Liver (tissue), 3 donors: ENCODE measurements around the gene PPP6R2.

Source experiments
- EGR1 ChIP-seq, 2 donors: IDR thresholded peaks; 2 replicates each; pipeline ENCODE4 v1.6.1; 2016 to 2018; ENCODE audit warnings: antibody characterized with exemption in 2 of 2, low read depth in 2 of 2
- FOXA1 ChIP-seq: IDR thresholded peaks from 2 replicates; pipeline ENCODE4 v1.6.1; 2016; ENCODE audit warnings: antibody characterized with exemption
- GABPA ChIP-seq, 2 donors: IDR thresholded peaks in 1 of 2; conservative IDR thresholded peaks in 1 of 2; 2 replicates each; pipeline ENCODE4 v1.6.1; 2016; ENCODE audit warnings: antibody characterized with exemption in 2 of 2, mild to moderate bottlenecking in 1 of 2, moderate library complexity in 1 of 2
- JUND ChIP-seq, 2 donors: IDR thresholded peaks; 2 replicates each; pipeline ENCODE4 v1.6.1; 2016; ENCODE audit warnings: antibody characterized with exemption in 2 of 2
- NR2F2 ChIP-seq: IDR thresholded peaks from 2 replicates; pipeline ENCODE4 v1.6.1; 2016; ENCODE audit warnings: antibody characterized with exemption
- RAD21 ChIP-seq, 2 donors: IDR thresholded peaks; 2 replicates each; pipeline ENCODE4 v1.6.1; 2016; ENCODE audit warnings: antibody characterized with exemption in 2 of 2, mild to moderate bottlenecking in 2 of 2
- REST ChIP-seq: IDR thresholded peaks from 2 replicates; pipeline ENCODE4 v1.6.1; 2016; ENCODE audit warnings: antibody characterized with exemption, mild to moderate bottlenecking
- RXRA ChIP-seq, 2 donors: IDR thresholded peaks; 2 replicates each; pipeline ENCODE4 v1.6.1; 2017 to 2018; ENCODE audit warnings: antibody characterized with exemption in 2 of 2, mild to moderate bottlenecking in 1 of 2
- SP1 ChIP-seq: IDR thresholded peaks from 2 replicates; pipeline ENCODE4 v1.6.1; 2018; ENCODE audit warnings: antibody characterized with exemption, mild to moderate bottlenecking
- TAF1 ChIP-seq: conservative IDR thresholded peaks from 2 replicates; pipeline ENCODE4 v1.6.1; 2016; ENCODE audit warnings: antibody characterized with exemption, mild to moderate bottlenecking
- YY1 ChIP-seq: IDR thresholded peaks from 2 replicates; pipeline ENCODE4 v1.6.1; 2016; ENCODE audit warnings: antibody characterized with exemption, mild to moderate bottlenecking
- TF ChIP-seq, protein P1 (sequence below): fragments of 150-350 bp; IDR thresholded peaks from 2 replicates; pipeline ENCODE4 v1.5.1; 2017; ENCODE audit warnings: improper control_type of control experiment, low read depth, low read length; ENCODE audit not compliant: missing input control
- TF ChIP-seq, protein P2 (sequence below): IDR thresholded peaks from 2 replicates; pipeline ENCODE4 v1.6.1; 2016; ENCODE audit warnings: antibody characterized with exemption
- donor health status: healthy.
- donor health status: healthy.

GRCh38 chr22:50471962-50472361 is 128.8 kb downstream of the PPP6R2 start:
- TF ChIP-seq, protein P1, sequence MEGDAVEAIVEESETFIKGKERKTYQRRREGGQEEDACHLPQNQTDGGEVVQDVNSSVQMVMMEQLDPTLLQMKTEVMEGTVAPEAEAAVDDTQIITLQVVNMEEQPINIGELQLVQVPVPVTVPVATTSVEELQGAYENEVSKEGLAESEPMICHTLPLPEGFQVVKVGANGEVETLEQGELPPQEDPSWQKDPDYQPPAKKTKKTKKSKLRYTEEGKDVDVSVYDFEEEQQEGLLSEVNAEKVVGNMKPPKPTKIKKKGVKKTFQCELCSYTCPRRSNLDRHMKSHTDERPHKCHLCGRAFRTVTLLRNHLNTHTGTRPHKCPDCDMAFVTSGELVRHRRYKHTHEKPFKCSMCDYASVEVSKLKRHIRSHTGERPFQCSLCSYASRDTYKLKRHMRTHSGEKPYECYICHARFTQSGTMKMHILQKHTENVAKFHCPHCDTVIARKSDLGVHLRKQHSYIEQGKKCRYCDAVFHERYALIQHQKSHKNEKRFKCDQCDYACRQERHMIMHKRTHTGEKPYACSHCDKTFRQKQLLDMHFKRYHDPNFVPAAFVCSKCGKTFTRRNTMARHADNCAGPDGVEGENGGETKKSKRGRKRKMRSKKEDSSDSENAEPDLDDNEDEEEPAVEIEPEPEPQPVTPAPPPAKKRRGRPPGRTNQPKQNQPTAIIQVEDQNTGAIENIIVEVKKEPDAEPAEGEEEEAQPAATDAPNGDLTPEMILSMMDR, result no peak
- TF ChIP-seq SP1, result no peak
- TF ChIP-seq JUND (IDR thresholded peaks at IDR 0.05), result no peak
- TF ChIP-seq GABPA (IDR thresholded peaks at IDR 0.05 in 1 of 2, conservative IDR thresholded peaks at IDR 0.05 in 1 of 2), result no peak
- TF ChIP-seq REST, result no peak
- no peak for TF ChIP-seq YY1
- TF ChIP-seq, protein P2, sequence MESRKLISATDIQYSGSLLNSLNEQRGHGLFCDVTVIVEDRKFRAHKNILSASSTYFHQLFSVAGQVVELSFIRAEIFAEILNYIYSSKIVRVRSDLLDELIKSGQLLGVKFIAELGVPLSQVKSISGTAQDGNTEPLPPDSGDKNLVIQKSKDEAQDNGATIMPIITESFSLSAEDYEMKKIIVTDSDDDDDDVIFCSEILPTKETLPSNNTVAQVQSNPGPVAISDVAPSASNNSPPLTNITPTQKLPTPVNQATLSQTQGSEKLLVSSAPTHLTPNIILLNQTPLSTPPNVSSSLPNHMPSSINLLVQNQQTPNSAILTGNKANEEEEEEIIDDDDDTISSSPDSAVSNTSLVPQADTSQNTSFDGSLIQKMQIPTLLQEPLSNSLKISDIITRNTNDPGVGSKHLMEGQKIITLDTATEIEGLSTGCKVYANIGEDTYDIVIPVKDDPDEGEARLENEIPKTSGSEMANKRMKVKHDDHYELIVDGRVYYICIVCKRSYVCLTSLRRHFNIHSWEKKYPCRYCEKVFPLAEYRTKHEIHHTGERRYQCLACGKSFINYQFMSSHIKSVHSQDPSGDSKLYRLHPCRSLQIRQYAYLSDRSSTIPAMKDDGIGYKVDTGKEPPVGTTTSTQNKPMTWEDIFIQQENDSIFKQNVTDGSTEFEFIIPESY, result no peak
- no peak for TF ChIP-seq RAD21 (IDR thresholded peaks at IDR 0.05)
- TF ChIP-seq FOXA1, result no peak
- TF ChIP-seq EGR1 (IDR thresholded peaks at IDR 0.05; ENCODE audit: low read depth in 2 of 2), result no peak
- TF ChIP-seq NR2F2, result no peak
- no peak for TF ChIP-seq RXRA (IDR thresholded peaks at IDR 0.05)
- TF ChIP-seq TAF1, result no peak
